OCI-LY1 (cell line): Measurements from ENCODE around the gene RSPRY1.

Experiments
- CTCF ChIP-seq: fragments of 200-600 bp; sonication (generic), shearing (Covaris generic); IDR thresholded peaks from 2 replicates; pipeline ENCODE4 v1.5.1; 2017; ENCODE audit warnings: mild to moderate bottlenecking, antibody characterized with exemption, low read length, moderate library complexity, mixed read lengths
- EZH2 ChIP-seq: fragments of 200-600 bp; sonication (generic), shearing (Covaris generic); IDR thresholded peaks from 2 replicates; pipeline ENCODE4 v1.8.0; 2017; ENCODE audit warnings: borderline replicate concordance, mixed run types, mild to moderate bottlenecking, antibody characterized with exemption, low read length, moderate library complexity, mixed read lengths

DNA sequence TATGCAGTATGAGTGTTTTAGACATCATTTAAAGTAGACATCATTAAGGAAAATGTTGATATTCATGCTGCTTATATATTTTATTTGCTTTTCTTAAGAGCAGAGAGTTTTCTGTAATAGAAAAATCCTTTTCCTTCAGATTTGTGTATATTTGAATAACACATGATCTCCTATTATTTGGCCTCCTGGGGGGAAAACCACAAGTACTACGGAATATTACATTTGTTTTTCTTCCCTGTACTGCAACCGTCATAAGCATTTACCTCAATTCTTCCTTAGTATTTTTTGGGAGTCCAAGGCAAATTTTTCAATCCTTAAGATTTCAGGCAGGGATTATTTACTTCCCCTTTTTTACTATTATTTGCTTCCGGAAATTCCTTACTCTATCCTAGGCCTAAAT, 6.0 kb downstream of the RSPRY1 start:
- TF ChIP-seq CTCF: no peak
- no peak for TF ChIP-seq EZH2
